Astrocyte (in vitro differentiated cells and primary cell): Measurements from ENCODE around the gene IQCB1. TPM values are rescaled to one million over a fixed set of nuclear protein-coding genes. Genes with fewer than 3 reads are reported as not detected.

Source experiments
- DNase-seq: peaks from one replicate; pipeline ENCODE4 v3.0.0-alpha.2; 2010; ENCODE audit warnings: low read depth
- FAIRE-seq: peaks from 2 replicates; lab custom pipeline; 2011; peaks lifted over from hg19 to GRCh38; lab: Jason Lieb, UNC
- H2AFZ ChIP-seq: 2 replicates; pipeline ENCODE4 v1.6.0; 2012; ENCODE audit warnings: low read depth, low read length, inconsistent platforms
- H3K27ac ChIP-seq: 2 replicates; pipeline ENCODE4 v1.5.1; 2011; ENCODE audit warnings: low read depth, low read length, inconsistent platforms
- H3K27me3 ChIP-seq: 2 replicates; pipeline ENCODE4 v1.6.0; 2011; ENCODE audit warnings: low read length, inconsistent platforms; ENCODE audit not compliant: insufficient read depth
- H3K36me3 ChIP-seq: 2 replicates; pipeline ENCODE4 v1.5.1; 2011; ENCODE audit warnings: low read length, inconsistent platforms; ENCODE audit not compliant: insufficient read depth
- H3K4me1 ChIP-seq: 2 replicates; pipeline ENCODE4 v1.5.1; 2011; ENCODE audit warnings: low read length, inconsistent platforms; ENCODE audit not compliant: insufficient read depth
- H3K4me2 ChIP-seq: 2 replicates; pipeline ENCODE4 v1.6.0; 2012; ENCODE audit warnings: low read length, inconsistent platforms
- H3K4me3 ChIP-seq: 2 replicates; pipeline ENCODE4 v1.5.1; 2011; ENCODE audit warnings: low read depth, mild to moderate bottlenecking, low read length, inconsistent platforms; ENCODE audit not compliant: insufficient read depth
- H3K79me2 ChIP-seq: 2 replicates; pipeline ENCODE4 v1.6.0; 2012; ENCODE audit warnings: mild to moderate bottlenecking, low read length, inconsistent platforms; ENCODE audit not compliant: insufficient read depth
- H3K9ac ChIP-seq: 2 replicates; pipeline ENCODE4 v1.6.0; 2012; ENCODE audit warnings: mild to moderate bottlenecking, low read length, inconsistent platforms
- H3K9me3 ChIP-seq: 2 replicates; pipeline ENCODE4 v1.5.1; 2012; ENCODE audit warnings: low read depth, mild to moderate bottlenecking, low read length, inconsistent platforms; ENCODE audit not compliant: insufficient read depth
- H4K20me1 ChIP-seq: 2 replicates; pipeline ENCODE4 v1.6.0; 2012; ENCODE audit warnings: low read length, inconsistent platforms; ENCODE audit not compliant: insufficient read depth
- H3K27ac Mint-ChIP-seq: one replicate; pipeline ENCODE4 v1.8.0; 2021; ENCODE audit warnings: mild to moderate bottlenecking, mixed read lengths; ENCODE audit not compliant: unreplicated experiment
- H3K27me3 Mint-ChIP-seq: one replicate; pipeline ENCODE4 v1.8.0; 2021; ENCODE audit warnings: low read depth, mixed read lengths; ENCODE audit not compliant: unreplicated experiment
- H3K36me3 Mint-ChIP-seq: one replicate; pipeline ENCODE4 v1.8.0; 2021; ENCODE audit warnings: low read depth, mixed read lengths; ENCODE audit not compliant: unreplicated experiment
- H3K4me1 Mint-ChIP-seq: one replicate; pipeline ENCODE4 v1.8.0; 2021; ENCODE audit warnings: low read depth, mixed read lengths; ENCODE audit not compliant: unreplicated experiment
- H3K4me3 Mint-ChIP-seq: one replicate; pipeline ENCODE4 v1.8.0; 2021; ENCODE audit warnings: mild to moderate bottlenecking, moderate library complexity, mixed read lengths; ENCODE audit not compliant: unreplicated experiment
- H3K9me3 Mint-ChIP-seq: one replicate; pipeline ENCODE4 v1.8.0; 2021; ENCODE audit warnings: mild to moderate bottlenecking, mixed read lengths; ENCODE audit not compliant: unreplicated experiment
- CTCF ChIP-seq: IDR thresholded peaks from 2 replicates; pipeline ENCODE4 v1.5.1; 2011; ENCODE audit warnings: low read depth, mild to moderate bottlenecking, inconsistent platforms, low read length, moderate library complexity; ENCODE audit not compliant: insufficient read depth
- EZH2 ChIP-seq: IDR thresholded peaks from 2 replicates; pipeline ENCODE4 v1.6.1; 2012; ENCODE audit warnings: mild to moderate bottlenecking, low read length, inconsistent platforms; ENCODE audit not compliant: insufficient read depth
- total RNA-seq: library from RNA; stranded (reverse); gene quantifications from 2 replicates; pipeline ENCODE4 v1.2.1, GENCODE V29; 2021

IQCB1 gene
- total RNA-seq, 1 donor from 2014 or later = 13.8 TPM

DNA sequence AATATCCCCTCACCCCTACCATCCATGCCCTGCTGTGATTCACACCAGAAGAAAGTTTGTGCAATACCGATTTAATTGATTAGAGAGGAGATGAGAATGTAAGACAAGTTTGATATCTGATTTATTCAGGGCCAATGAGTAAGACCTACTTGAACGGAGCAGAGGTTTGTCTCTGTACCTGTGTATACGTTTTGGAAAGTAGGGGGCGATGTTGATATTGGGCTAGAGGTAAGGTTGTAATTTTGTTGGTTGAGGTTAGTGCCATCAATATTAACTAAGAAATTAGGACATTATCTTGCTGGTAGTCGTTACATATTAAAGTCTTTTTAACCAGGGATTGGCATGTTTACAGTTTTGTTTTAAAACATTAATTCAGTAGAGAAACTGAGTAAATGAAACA lies 20.7 kb upstream of the IQCB1 start:
- no peaks in the 10 kb centered on the region for H3K79me2 ChIP-seq
- peak; percentile 16 for TF ChIP-seq CTCF
- no peak for TF ChIP-seq EZH2
- no peaks in the 10 kb centered on the region for H3K36me3 Mint-ChIP-seq
- FAIRE-seq (no peak), DNase-seq (no peak)
- no peak overlapping the region for H2AFZ ChIP-seq
- no peak overlapping the region for H3K27ac Mint-ChIP-seq
- H3K27me3 Mint-ChIP-seq = no peaks in the 10 kb centered on the region
- H3K4me1 ChIP-seq = no peaks in the 10 kb centered on the region
- no peaks in the 10 kb centered on the region for H3K4me1 Mint-ChIP-seq
- H3K4me3 Mint-ChIP-seq = no peak overlapping the region
- no peaks in the 10 kb centered on the region for H4K20me1 ChIP-seq
- H3K36me3 ChIP-seq = no peaks in the 10 kb centered on the region
- H3K9me3 Mint-ChIP-seq = peaks cover 3% of the 10 kb centered on the region
- no peak overlapping the region for H3K4me2 ChIP-seq
- no peaks in the 10 kb centered on the region for H3K27me3 ChIP-seq
- no peak overlapping the region for H3K27ac ChIP-seq
- no peak overlapping the region for H3K4me3 ChIP-seq
- H3K9me3 ChIP-seq = no peaks in the 10 kb centered on the region
- H3K9ac ChIP-seq = no peak overlapping the region

DNA sequence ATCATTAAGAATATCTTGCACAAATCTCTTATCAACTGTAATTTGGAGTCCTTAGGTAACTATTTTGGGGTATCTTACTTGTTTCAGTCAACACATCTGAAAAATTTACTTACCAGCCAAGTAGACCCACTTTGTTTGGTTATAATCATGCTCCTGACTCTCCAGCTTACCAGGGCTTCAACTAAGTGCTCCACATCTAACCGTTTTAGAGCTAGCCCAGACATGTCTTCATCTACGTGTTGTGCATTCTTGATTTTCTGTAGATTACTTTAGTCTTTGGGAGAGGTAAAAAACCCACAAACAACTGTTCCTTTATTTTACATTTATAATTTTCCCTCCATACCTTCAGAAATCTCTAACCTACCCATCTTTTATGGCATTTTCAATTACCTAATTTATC lies 17.4 kb upstream of the IQCB1 start:
- Histone ChIP-seq H3K9ac (no peak overlapping the region), H3K27me3 (no peaks in the 10 kb centered on the region), H3K4me2 (no peak overlapping the region), H3K4me1 (no peaks in the 10 kb centered on the region), H3K79me2 (no peaks in the 10 kb centered on the region), H4K20me1 (no peaks in the 10 kb centered on the region), H2AFZ (no peak overlapping the region), H3K36me3 (no peaks in the 10 kb centered on the region), H3K4me3 (no peak overlapping the region), H3K27ac (no peak overlapping the region), H3K9me3 (no peaks in the 10 kb centered on the region)
- H3K36me3 Mint-ChIP-seq = no peaks in the 10 kb centered on the region
- H3K4me3 Mint-ChIP-seq = no peak overlapping the region
- no peak overlapping the region for H3K27ac Mint-ChIP-seq
- FAIRE-seq (no peak), DNase-seq (no peak)
- TF ChIP-seq EZH2 (no peak), CTCF (no peak)
- H3K4me1 Mint-ChIP-seq = no peaks in the 10 kb centered on the region
- H3K9me3 Mint-ChIP-seq = no peaks in the 10 kb centered on the region
- H3K27me3 Mint-ChIP-seq = no peaks in the 10 kb centered on the region

DNA sequence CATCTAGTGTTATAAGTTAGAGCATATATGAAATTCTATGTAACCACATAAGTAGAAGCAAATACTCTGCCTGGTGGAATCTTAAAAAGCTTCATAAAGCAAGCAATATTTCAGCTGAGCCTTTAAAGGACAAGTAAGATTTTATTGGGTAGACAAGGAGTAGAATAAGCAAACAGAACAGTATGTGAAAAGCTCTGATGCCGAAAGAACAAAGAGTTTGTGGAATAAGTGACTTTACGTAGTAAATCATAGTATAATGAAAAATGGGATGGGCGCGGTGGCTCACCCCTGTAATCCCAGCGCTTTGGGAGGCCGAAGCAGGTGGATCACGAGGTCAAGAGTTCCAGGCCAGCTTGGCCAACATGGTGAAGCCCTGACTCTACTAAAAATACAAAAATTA lies 10.0 kb upstream of the IQCB1 start:
- no peak for TF ChIP-seq CTCF
- TF ChIP-seq EZH2 = no peak
- DNase-seq (no peak), FAIRE-seq (no peak)
- Histone ChIP-seq H3K27ac (no peak overlapping the region), H3K4me2 (no peak overlapping the region), H3K27me3 (no peaks in the 10 kb centered on the region), H3K4me3 (no peak overlapping the region), H4K20me1 (no peaks in the 10 kb centered on the region), H3K4me1 (no peaks in the 10 kb centered on the region), H2AFZ (no peak overlapping the region), H3K79me2 (no peaks in the 10 kb centered on the region), H3K9me3 (no peaks in the 10 kb centered on the region), H3K36me3 (no peaks in the 10 kb centered on the region), H3K9ac (no peak overlapping the region)
- Mint-ChIP-seq H3K9me3 (no peaks in the 10 kb centered on the region), H3K27ac (no peak overlapping the region), H3K27me3 (no peaks in the 10 kb centered on the region), H3K4me1 (no peaks in the 10 kb centered on the region), H3K36me3 (no peaks in the 10 kb centered on the region), H3K4me3 (no peak overlapping the region)
